GM23248 (cell line): ENCODE measurements around the gene SLC4A8. TPM values are rescaled to one million over a fixed set of nuclear protein-coding genes. Genes with fewer than 3 reads are reported as not detected.

ENCODE experiments used
- DNase-seq: peaks from one replicate; pipeline ENCODE4 v3.0.0-alpha.2; 2015
- H2AFZ ChIP-seq: fragments of 200-600 bp; sonication (generic); 2 replicates; pipeline ENCODE4 v1.6.1; 2016; ENCODE audit warnings: antibody characterized with exemption
- H3F3A ChIP-seq: fragments of 200-600 bp; sonication (generic); 2 replicates; pipeline ENCODE4 v1.6.1; 2016; ENCODE audit warnings: mild to moderate bottlenecking, antibody characterized with exemption, mixed run types; ENCODE audit not compliant: insufficient read depth
- H3K27ac ChIP-seq: fragments of 200-600 bp; sonication (generic); 2 replicates; pipeline ENCODE4 v1.5.1; 2016; ENCODE audit warnings: mild to moderate bottlenecking
- H3K27me3 ChIP-seq: fragments of 200-600 bp; sonication (generic); replicated peaks from 2 replicates; pipeline ENCODE4 v1.6.1; 2016; ENCODE audit warnings: mild to moderate bottlenecking; ENCODE audit not compliant: insufficient read depth
- H3K36me3 ChIP-seq: fragments of 200-600 bp; sonication (generic); 2 replicates; pipeline ENCODE4 v1.6.1; 2016; ENCODE audit warnings: low read depth, mild to moderate bottlenecking
- H3K4me1 ChIP-seq: fragments of 200-600 bp; sonication (generic); 2 replicates; pipeline ENCODE4 v1.6.1; 2016; ENCODE audit warnings: mild to moderate bottlenecking; ENCODE audit not compliant: insufficient read depth
- H3K4me2 ChIP-seq: fragments of 200-600 bp; sonication (generic); one replicate; pipeline ENCODE4 v1.6.1; 2016; ENCODE audit warnings: mild to moderate bottlenecking; ENCODE audit not compliant: unreplicated experiment
- H3K4me3 ChIP-seq: fragments of 200-600 bp; sonication (generic); 2 replicates; pipeline ENCODE4 v1.5.1; 2016; ENCODE audit warnings: mild to moderate bottlenecking
- H3K79me2 ChIP-seq: fragments of 200-600 bp; sonication (generic); 2 replicates; pipeline ENCODE4 v1.6.1; 2016; ENCODE audit warnings: mild to moderate bottlenecking; ENCODE audit not compliant: insufficient read depth
- H3K9ac ChIP-seq: fragments of 200-600 bp; sonication (generic); 2 replicates; pipeline ENCODE4 v1.6.1; 2016; ENCODE audit warnings: mild to moderate bottlenecking
- H3K9me2 ChIP-seq: fragments of 200-600 bp; sonication (generic); 2 replicates; pipeline ENCODE4 v1.6.1; 2016; ENCODE audit warnings: mixed run types, mild to moderate bottlenecking, moderate library complexity; ENCODE audit not compliant: insufficient read depth
- H3K9me3 ChIP-seq: fragments of 200-600 bp; sonication (generic); one replicate; pipeline ENCODE4 v1.6.1; 2017; ENCODE audit warnings: low read depth
- H4K20me1 ChIP-seq: fragments of 200-600 bp; sonication (generic); 2 replicates; pipeline ENCODE4 v1.6.0; 2016; ENCODE audit not compliant: insufficient read depth
- EZH2 ChIP-seq: fragments of 200-600 bp; sonication (generic); IDR thresholded peaks from 2 replicates; pipeline ENCODE4 v1.6.1; 2018; ENCODE audit warnings: antibody characterized with exemption, mild to moderate bottlenecking; ENCODE audit not compliant: insufficient read depth, poor library complexity, severe bottlenecking
- EZH2phosphoT487 ChIP-seq: fragments of 200-600 bp; sonication (generic); IDR thresholded peaks from 2 replicates; pipeline ENCODE4 v1.6.1; 2018; ENCODE audit warnings: antibody characterized with exemption, moderate library complexity, mild to moderate bottlenecking, low read depth; ENCODE audit not compliant: insufficient read depth
- WGBS, 2 experiments: methylation state at CpG; one replicate each; pipeline ENCODE4 v1.1.6; 2015 to 2017; ENCODE audit warnings: low lambda C conversion rate in 2 of 2, low coverage in 1 of 2; ENCODE audit errors: missing lambda C conversion rate in 2 of 2; 5-methylcytosine and 5-hydroxymethylcytosine counted together
- in situ Hi-C: fragments of 300-500 bp; cut with MboI; formaldehyde crosslinking; loops from 2 replicates; pipeline ENCODE4 v1.15.0; 2020
- polyA plus RNA-seq: library from polyadenylated mRNA; unstranded; fragments of >200 nt; fragmentation: Nextera tagmentation; extraction: Ambion mirVana; gene quantifications from 2 replicates; pipeline ENCODE4 v1.2.1, GENCODE V29; 2016
- total RNA-seq: library from RNA; depleted of rRNA; stranded (reverse); fragments of >200 nt; shearing (Covaris generic); gene quantifications from 2 replicates; pipeline ENCODE4 v1.2.3, GENCODE V29; 2014

SLC4A8 gene
- total and polyA plus RNA-seq, 2 experiments from 2014 or later = 2.6 to 3.1 TPM

GRCh38 chr12:51525518-51525917, 100.9 kb downstream of the SLC4A8 start:
- Histone ChIP-seq H3F3A (no peaks in the 10 kb centered on the region), H3K4me1 (no peaks in the 10 kb centered on the region), H3K79me2 (no peaks in the 10 kb centered on the region), H3K4me2 (no peak overlapping the region), H3K9ac (no peak overlapping the region), H3K27ac (no peak overlapping the region), H4K20me1 (no peaks in the 10 kb centered on the region), H3K9me3 (no peaks in the 10 kb centered on the region), H3K9me2 (no peaks in the 10 kb centered on the region), H3K27me3 (no peaks in the 10 kb centered on the region), H3K36me3 (no peaks in the 10 kb centered on the region), H3K4me3 (no peak overlapping the region), H2AFZ (no peak overlapping the region)
- TF ChIP-seq EZH2phosphoT487 = no peak
- TF ChIP-seq EZH2 = no peak
- DNase-seq = no peak
- 81 to 85% methylated on average over 11 of the region's 11 CpGs for WGBS, 2 experiments
- in situ Hi-C loops = loop anchor here (5.0 kb wide), 1 partner anchor 93 kb away; no protein-coding TSS in a partner anchor

GRCh38 chr12:51527966-51528365, 103.3 kb downstream of the SLC4A8 start:
- in situ Hi-C loops = loop anchor here (5.0 kb wide), 1 partner anchor 96 kb away; no protein-coding TSS in a partner anchor
- Histone ChIP-seq H3K4me1 (peaks cover 10% of the 10 kb centered on the region), H3K79me2 (no peaks in the 10 kb centered on the region), H4K20me1 (no peaks in the 10 kb centered on the region), H3K27me3 (no peaks in the 10 kb centered on the region), H3K9ac (no peak overlapping the region), H3K9me3 (no peaks in the 10 kb centered on the region), H2AFZ (no peak overlapping the region), H3K4me3 (no peak overlapping the region), H3K27ac (no peak overlapping the region), H3K9me2 (no peaks in the 10 kb centered on the region), H3K4me2 (no peak overlapping the region), H3K36me3 (no peaks in the 10 kb centered on the region), H3F3A (no peaks in the 10 kb centered on the region)
- WGBS, 2 experiments = 82 to 87% methylated on average over 3 of the region's 3 CpGs
- DNase-seq = no peak
- TF ChIP-seq EZH2phosphoT487 = no peak
- TF ChIP-seq EZH2 = no peak

DNA sequence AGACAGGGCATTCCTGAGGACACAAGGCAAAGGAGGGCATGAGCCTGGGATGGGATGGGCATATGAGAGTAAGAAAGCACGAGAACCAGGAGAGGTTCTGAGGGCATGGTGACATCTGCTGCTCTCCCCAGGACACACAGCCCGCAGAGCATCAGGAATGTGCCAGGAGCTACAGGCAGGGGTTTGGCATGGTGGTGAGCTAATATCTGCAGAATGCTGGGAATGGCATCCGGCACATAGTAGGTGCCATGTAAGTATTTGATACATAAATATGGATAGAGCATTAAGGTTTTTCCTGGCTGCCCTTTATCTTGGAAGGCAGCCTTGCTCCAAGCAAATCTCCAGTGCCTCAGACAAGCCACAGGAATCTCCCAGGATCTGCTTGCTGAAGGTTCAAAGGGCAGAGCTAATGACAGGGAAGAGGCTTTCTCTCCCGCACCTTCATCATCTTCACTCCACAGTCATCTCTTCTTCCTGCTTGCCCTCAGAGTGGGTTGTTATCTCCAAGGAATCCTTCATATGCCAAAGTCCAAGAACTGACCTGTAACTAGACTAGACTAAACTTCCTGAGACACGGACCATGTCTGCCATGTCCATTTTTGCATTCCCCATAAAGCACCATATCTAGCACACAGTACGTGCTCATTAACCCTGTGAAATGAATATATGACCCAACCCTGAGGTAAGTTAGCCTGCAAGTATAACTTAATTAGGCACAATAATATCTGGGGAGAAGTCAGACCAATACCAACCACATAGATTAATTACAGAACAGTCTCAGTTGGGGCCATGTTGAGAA, 104.4 kb downstream of the SLC4A8 start:
- Histone ChIP-seq H3K9me2 (no peaks in the 10 kb centered on the region), H3K9ac (no peak overlapping the region), H4K20me1 (no peaks in the 10 kb centered on the region), H3K36me3 (no peaks in the 10 kb centered on the region), H3K9me3 (no peaks in the 10 kb centered on the region), H3K27ac (no peak overlapping the region), H3K4me1 (peaks cover 21% of the 10 kb centered on the region), H3K4me3 (no peak overlapping the region), H2AFZ (no peak overlapping the region), H3K79me2 (no peaks in the 10 kb centered on the region), H3K27me3 (no peaks in the 10 kb centered on the region), H3K4me2 (no peak overlapping the region), H3F3A (peaks cover 11% of the 10 kb centered on the region; the same call in 1 of the 2 replicates)
- WGBS, 2 experiments = 83 to 84% methylated on average over 6 of the region's 6 CpGs
- no peak for DNase-seq
- in situ Hi-C loops = loop anchor here (5.0 kb wide), 1 partner anchor 97 kb away; no protein-coding TSS in a partner anchor
- TF ChIP-seq EZH2phosphoT487 (no peak), EZH2 (no peak)

DNA sequence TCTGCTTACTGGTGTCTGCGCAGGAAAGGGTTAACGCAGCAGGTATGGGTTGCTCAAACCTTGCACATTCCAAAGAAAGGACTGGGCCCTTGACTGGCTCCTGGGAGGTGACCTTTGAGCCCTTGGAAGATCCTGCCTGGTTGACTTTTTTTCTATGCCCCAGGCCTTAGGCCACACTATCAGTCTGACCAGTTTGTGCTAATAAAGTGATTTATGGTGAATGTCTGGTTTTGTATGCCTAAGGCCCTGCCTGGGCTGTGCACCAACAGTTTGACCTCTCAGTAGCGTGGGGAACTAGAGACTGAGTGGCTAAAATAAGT, 105.0 kb downstream of the SLC4A8 start:
- Histone ChIP-seq H3F3A (peaks cover 11% of the 10 kb centered on the region; the same call in 1 of the 2 replicates), H2AFZ (no peak overlapping the region), H3K4me3 (no peak overlapping the region), H3K9me3 (no peaks in the 10 kb centered on the region), H4K20me1 (no peaks in the 10 kb centered on the region), H3K79me2 (no peaks in the 10 kb centered on the region), H3K4me2 (no peak overlapping the region), H3K36me3 (no peaks in the 10 kb centered on the region), H3K27me3 (no peaks in the 10 kb centered on the region), H3K9ac (no peak overlapping the region), H3K4me1 (peaks cover 23% of the 10 kb centered on the region), H3K27ac (no peak overlapping the region), H3K9me2 (no peaks in the 10 kb centered on the region)
- DNase-seq = no peak
- in situ Hi-C loops = loop anchor here (5.0 kb wide), 1 partner anchor 97 kb away; no protein-coding TSS in a partner anchor
- WGBS, 2 experiments = 77 to 78% methylated on average over 3 of the region's 3 CpGs
- TF ChIP-seq EZH2phosphoT487 (no peak), EZH2 (no peak)
